Fibroblast of lung (primary cell): ENCODE measurements around the gene TRIM72. TPM values are rescaled to one million over a fixed set of nuclear protein-coding genes. Genes with fewer than 3 reads are reported as not detected.

Source experiments
- DNase-seq, 2 donors: peaks; one replicate each; pipeline versions ENCODE4 v3.0.0 to v3.0.0-alpha.2; 2010; ENCODE audit warnings: low read depth in 2 of 2
- H2AFZ ChIP-seq: 2 replicates; pipeline ENCODE4 v1.5.1; 2012; ENCODE audit warnings: low read length, control low read depth, inconsistent platforms
- H3K27ac ChIP-seq: 2 replicates; pipeline ENCODE4 v1.5.1; 2011; ENCODE audit warnings: low read length, control low read depth; ENCODE audit not compliant: insufficient read depth
- H3K27me3 ChIP-seq: 2 replicates; pipeline ENCODE4 v1.5.1; 2011; ENCODE audit warnings: mild to moderate bottlenecking, low read length; ENCODE audit not compliant: control insufficient read depth, insufficient read depth
- H3K36me3 ChIP-seq: 2 replicates; pipeline ENCODE4 v1.5.1; 2011; ENCODE audit warnings: low read length; ENCODE audit not compliant: control insufficient read depth, insufficient read depth
- H3K4me1 ChIP-seq: 2 replicates; pipeline ENCODE4 v1.5.1; 2011; ENCODE audit warnings: low read length; ENCODE audit not compliant: control insufficient read depth, insufficient read depth; ENCODE audit errors: extremely low read depth
- H3K4me2 ChIP-seq: 2 replicates; pipeline ENCODE4 v1.5.1; 2011; ENCODE audit warnings: low read length, control low read depth; ENCODE audit not compliant: insufficient read depth; ENCODE audit errors: extremely low read depth
- H3K4me3 ChIP-seq, 4 experiments: fragments of 200-600 bp in 1 of 4; sonication (generic) in 1 of 4; replicated peaks in 1 of 4; 2 replicates each; pipeline ENCODE4 v1.5.1; 2011 to 2016; ENCODE audit warnings: low read length in 4 of 4, low read depth in 3 of 4, mild to moderate bottlenecking in 3 of 4, control low read depth in 2 of 4, inconsistent platforms in 1 of 4, mixed read lengths in 1 of 4; ENCODE audit not compliant: insufficient read depth in 1 of 4; ENCODE audit errors: control extremely low read depth in 1 of 4
- H3K79me2 ChIP-seq: 2 replicates; pipeline ENCODE4 v1.5.1; 2012; ENCODE audit warnings: mild to moderate bottlenecking, low read length, inconsistent platforms; ENCODE audit not compliant: control insufficient read depth, insufficient read depth
- H3K9ac ChIP-seq: 2 replicates; pipeline ENCODE4 v1.5.1; 2011; ENCODE audit warnings: mild to moderate bottlenecking, low read length, control low read depth; ENCODE audit not compliant: insufficient read depth
- H3K9me3 ChIP-seq: 2 replicates; pipeline ENCODE4 v1.5.1; 2012; ENCODE audit warnings: low read depth, low read length; ENCODE audit not compliant: control insufficient read depth, insufficient read depth
- H4K20me1 ChIP-seq: 2 replicates; pipeline ENCODE4 v1.5.1; 2011; ENCODE audit warnings: low read length; ENCODE audit not compliant: control insufficient read depth, insufficient read depth; ENCODE audit errors: extremely low read depth
- EZH2 ChIP-seq: IDR thresholded peaks from 2 replicates; pipeline ENCODE4 v1.5.1; 2012; ENCODE audit warnings: low read length, control low read depth, mild to moderate bottlenecking; ENCODE audit errors: missing control alignments
- polyA plus RNA-seq, 2 donors: library from polyadenylated mRNA; depleted of rRNA in 1 of 2; stranded (reverse) in 1 of 2; unstranded in 1 of 2; fragments of >200 nt; gene quantifications; 2 replicates each; pipeline ENCODE4 v1.2.1, GENCODE V29; 2011 to 2012; ENCODE audit warnings: missing spikeins in 1 of 2
- total RNA-seq: library from RNA; depleted of rRNA; stranded (reverse); fragments of >200 nt; gene quantifications from 2 replicates; pipeline ENCODE4 v1.2.1, GENCODE V29; 2014
- TF ChIP-seq, protein P1 (sequence below), 2 donors: IDR thresholded peaks in 1 of 2; conservative IDR thresholded peaks in 1 of 2; 1 replicate in 1 of 2; 2 replicates in 1 of 2; pipeline ENCODE4 v1.5.1; 2011 to 2012; ENCODE audit warnings: low read length in 2 of 2, control low read depth in 1 of 2, inconsistent platforms in 1 of 2, low read depth in 1 of 2, mild to moderate bottlenecking in 1 of 2

TRIM72 gene
- total and polyA plus RNA-seq, 2 donors (not counting 1 experiment from before 2014, with no cell fraction given), result not detected

DNA sequence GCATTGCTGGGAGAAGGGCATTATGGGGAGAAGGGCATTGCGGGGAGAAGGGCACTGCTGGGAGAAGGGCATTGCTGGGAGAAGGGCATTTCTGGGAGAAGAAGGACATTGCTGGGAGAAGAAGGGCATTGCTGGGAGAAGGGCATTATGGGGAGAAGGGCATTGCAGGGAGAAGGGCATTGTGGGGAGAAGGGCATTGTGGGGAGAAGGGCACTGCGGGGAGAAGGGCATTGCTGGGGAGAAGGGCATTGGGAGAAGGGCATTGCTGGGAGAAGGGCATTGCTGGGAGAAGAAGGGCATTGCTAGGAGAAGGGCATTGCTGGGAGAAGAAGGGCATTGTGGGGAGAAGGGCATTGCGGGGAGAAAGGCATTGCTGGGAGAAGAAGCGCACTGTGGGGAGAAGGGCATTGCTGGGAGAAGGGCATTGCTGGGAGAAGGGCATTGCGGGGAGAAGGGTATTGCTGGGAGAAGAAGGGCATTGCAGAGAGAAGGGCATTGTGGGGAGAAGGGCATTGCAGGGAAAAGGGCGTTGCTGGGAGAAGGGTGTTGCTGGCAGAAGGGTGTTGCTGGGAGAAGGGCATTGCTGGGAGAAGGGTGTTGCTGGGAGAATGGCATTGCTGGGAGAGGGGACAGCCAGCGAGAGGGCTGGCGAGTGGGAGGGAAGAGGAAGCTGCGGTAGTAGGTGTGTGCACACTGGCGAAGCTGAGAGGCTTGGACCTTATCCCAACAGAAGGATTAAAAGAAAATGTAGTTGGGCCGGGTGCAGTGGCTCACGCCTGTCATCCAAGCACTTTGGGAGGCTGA is 7.6 kb downstream of the TRIM72 start:
- TF ChIP-seq EZH2, result no peak
- TF ChIP-seq, protein P1, sequence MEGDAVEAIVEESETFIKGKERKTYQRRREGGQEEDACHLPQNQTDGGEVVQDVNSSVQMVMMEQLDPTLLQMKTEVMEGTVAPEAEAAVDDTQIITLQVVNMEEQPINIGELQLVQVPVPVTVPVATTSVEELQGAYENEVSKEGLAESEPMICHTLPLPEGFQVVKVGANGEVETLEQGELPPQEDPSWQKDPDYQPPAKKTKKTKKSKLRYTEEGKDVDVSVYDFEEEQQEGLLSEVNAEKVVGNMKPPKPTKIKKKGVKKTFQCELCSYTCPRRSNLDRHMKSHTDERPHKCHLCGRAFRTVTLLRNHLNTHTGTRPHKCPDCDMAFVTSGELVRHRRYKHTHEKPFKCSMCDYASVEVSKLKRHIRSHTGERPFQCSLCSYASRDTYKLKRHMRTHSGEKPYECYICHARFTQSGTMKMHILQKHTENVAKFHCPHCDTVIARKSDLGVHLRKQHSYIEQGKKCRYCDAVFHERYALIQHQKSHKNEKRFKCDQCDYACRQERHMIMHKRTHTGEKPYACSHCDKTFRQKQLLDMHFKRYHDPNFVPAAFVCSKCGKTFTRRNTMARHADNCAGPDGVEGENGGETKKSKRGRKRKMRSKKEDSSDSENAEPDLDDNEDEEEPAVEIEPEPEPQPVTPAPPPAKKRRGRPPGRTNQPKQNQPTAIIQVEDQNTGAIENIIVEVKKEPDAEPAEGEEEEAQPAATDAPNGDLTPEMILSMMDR (conservative IDR thresholded peaks at IDR 0.05 in 1 of 2, IDR thresholded peaks at IDR 0.05 in 1 of 2; ENCODE audit: low read depth in 1 of 2, low read length in 2 of 2), result no peak
- Histone ChIP-seq H3K9ac (no peak overlapping the region), H3K36me3 (no peaks in the 10 kb centered on the region), H3K79me2 (no peaks in the 10 kb centered on the region), H3K4me3 (no peak overlapping the region), H2AFZ (no peak overlapping the region), H4K20me1 (no peaks in the 10 kb centered on the region), H3K4me1 (no peaks in the 10 kb centered on the region), H3K27ac (no peak overlapping the region), H3K9me3 (no peaks in the 10 kb centered on the region), H3K27me3 (peaks cover 15% of the 10 kb centered on the region), H3K4me2 (no peak overlapping the region)
- no peak for DNase-seq

DNA sequence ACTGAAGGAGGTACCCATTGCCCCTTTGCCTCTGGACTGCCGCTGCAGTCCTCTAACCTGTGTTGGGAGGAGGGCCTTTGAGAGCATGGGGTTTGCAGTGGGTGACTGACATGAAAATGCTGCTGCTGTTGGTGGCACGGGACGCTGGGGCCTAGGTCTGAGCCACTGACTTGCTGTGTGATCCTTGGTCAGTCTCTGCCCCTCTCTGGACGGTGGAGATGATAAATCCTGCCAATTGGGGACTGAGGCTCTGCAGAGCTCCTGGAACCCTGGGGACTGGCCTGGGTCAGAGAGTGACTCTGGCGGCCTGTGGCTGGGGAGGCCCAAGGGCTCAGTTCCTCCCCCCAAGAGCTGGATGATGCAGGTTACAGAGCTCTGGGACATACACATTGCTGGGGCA is 9.1 kb downstream of the TRIM72 start:
- no peak for TF ChIP-seq EZH2
- TF ChIP-seq, protein P1 (conservative IDR thresholded peaks at IDR 0.05 in 1 of 2, IDR thresholded peaks at IDR 0.05 in 1 of 2; ENCODE audit: low read depth in 1 of 2, low read length in 2 of 2), result no peak
- no peak overlapping the region for H3K27ac ChIP-seq
- no peaks in the 10 kb centered on the region for H3K9me3 ChIP-seq
- H3K4me3 ChIP-seq, result no peak overlapping the region
- no peaks in the 10 kb centered on the region for H4K20me1 ChIP-seq
- H3K79me2 ChIP-seq, result no peaks in the 10 kb centered on the region
- peaks cover 4% of the 10 kb centered on the region for H3K27me3 ChIP-seq
- no peak for DNase-seq
- no peaks in the 10 kb centered on the region for H3K36me3 ChIP-seq
- H3K9ac ChIP-seq, result no peak overlapping the region
- H3K4me1 ChIP-seq, result no peaks in the 10 kb centered on the region
- no peak overlapping the region for H2AFZ ChIP-seq
- no peak overlapping the region for H3K4me2 ChIP-seq

DNA sequence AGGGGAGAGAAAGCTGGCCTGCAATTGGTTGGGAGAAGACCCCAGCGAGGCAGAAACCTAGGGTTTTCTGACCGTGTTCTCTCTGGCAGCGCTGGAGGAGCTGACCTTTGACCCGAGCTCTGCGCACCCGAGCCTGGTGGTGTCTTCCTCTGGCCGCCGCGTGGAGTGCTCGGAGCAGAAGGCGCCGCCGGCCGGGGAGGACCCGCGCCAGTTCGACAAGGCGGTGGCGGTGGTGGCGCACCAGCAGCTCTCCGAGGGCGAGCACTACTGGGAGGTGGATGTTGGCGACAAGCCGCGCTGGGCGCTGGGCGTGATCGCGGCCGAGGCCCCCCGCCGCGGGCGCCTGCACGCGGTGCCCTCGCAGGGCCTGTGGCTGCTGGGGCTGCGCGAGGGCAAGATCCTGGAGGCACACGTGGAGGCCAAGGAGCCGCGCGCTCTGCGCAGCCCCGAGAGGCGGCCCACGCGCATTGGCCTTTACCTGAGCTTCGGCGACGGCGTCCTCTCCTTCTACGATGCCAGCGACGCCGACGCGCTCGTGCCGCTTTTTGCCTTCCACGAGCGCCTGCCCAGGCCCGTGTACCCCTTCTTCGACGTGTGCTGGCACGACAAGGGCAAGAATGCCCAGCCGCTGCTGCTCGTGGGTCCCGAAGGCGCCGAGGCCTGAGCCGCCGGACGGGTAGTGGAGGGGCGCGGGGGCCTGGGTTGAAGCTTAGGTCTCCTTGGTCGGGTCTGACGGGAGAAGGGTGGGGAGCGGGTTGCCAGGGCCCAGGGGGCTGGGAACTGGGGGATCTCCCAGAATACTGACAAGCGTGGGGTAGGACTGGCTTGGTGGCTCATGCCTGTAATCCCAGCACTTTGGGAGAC is 10.4 kb downstream of the TRIM72 start:
- no peak for DNase-seq
- H3K27me3 ChIP-seq, result peaks cover 2% of the 10 kb centered on the region
- TF ChIP-seq EZH2, result no peak
- TF ChIP-seq, protein P1 (conservative IDR thresholded peaks at IDR 0.05 in 1 of 2, IDR thresholded peaks at IDR 0.05 in 1 of 2; ENCODE audit: low read depth in 1 of 2, low read length in 2 of 2), result no peak

More for the DNA sequence above, 10.4 kb downstream of the TRIM72 start:
- Histone ChIP-seq H3K4me2 (no peak overlapping the region), H3K36me3 (no peaks in the 10 kb centered on the region), H3K9ac (no peak overlapping the region), H3K4me3 (no peak overlapping the region), H4K20me1 (no peaks in the 10 kb centered on the region), H3K9me3 (no peaks in the 10 kb centered on the region), H3K79me2 (no peaks in the 10 kb centered on the region), H2AFZ (no peak overlapping the region), H3K4me1 (no peaks in the 10 kb centered on the region), H3K27ac (no peak overlapping the region)
